HepG2 (cell line): ENCODE measurements around the gene GRAMD2A. TPM values are rescaled to one million over a fixed set of nuclear protein-coding genes. Genes with fewer than 3 reads are reported as not detected.

Experiments used
- AHR ChIP-seq: IDR thresholded peaks from 2 replicates; pipeline ENCODE4 v1.6.1; 2018; ENCODE audit warnings: missing genetic modification reagents, missing compliant biosample characterization
- ATF2 ChIP-seq: sonication (generic); formaldehyde crosslinking; IDR thresholded peaks from 2 replicates; pipeline ENCODE4 v1.4.0; 2020; ENCODE audit warnings: missing genetic modification reagents
- BCL6 ChIP-seq: IDR thresholded peaks from 2 replicates; pipeline ENCODE4 v1.6.1; 2016; ENCODE audit warnings: missing genetic modification reagents, missing compliant biosample characterization
- EP300 ChIP-seq, 3 experiments: sonication (generic) in 1 of 3; formaldehyde crosslinking in 1 of 3; IDR thresholded peaks; 2 replicates each; pipeline versions ENCODE4 v1.5.1 to v1.6.1; 2011 to 2020; ENCODE audit warnings: low read depth in 2 of 3, low read length in 2 of 3, borderline replicate concordance in 1 of 3, improper control_type of control experiment in 1 of 3, mild to moderate bottlenecking in 1 of 3, missing genetic modification reagents in 1 of 3, moderate library complexity in 1 of 3
- FOSL2 ChIP-seq: sonication (generic); formaldehyde crosslinking; IDR thresholded peaks from 2 replicates; pipeline ENCODE4 v1.4.0; 2020; ENCODE audit warnings: missing genetic modification reagents
- GABPA ChIP-seq, 2 experiments: IDR thresholded peaks; 2 replicates each; pipeline ENCODE4 v1.6.1; 2011 to 2016; ENCODE audit warnings: low read depth in 2 of 2, low read length in 1 of 2, missing biosample characterization in 1 of 2, missing genetic modification characterization in 1 of 2
- HNRNPLL ChIP-seq: fragments of 200-400 bp; formaldehyde crosslinking; IDR thresholded peaks from 2 replicates; pipeline ENCODE4 v1.6.1; 2017; ENCODE audit warnings: mild to moderate bottlenecking, low read depth, low read length; ENCODE audit not compliant: poor library complexity, severe bottlenecking
- KDM2A ChIP-seq: sonication (generic); formaldehyde crosslinking; IDR thresholded peaks from 2 replicates; pipeline ENCODE4 v1.4.0; 2020; ENCODE audit warnings: low read depth, missing genetic modification reagents, borderline replicate concordance
- MAFK ChIP-seq, 2 experiments: IDR thresholded peaks in 1 of 2; conservative IDR thresholded peaks in 1 of 2; 2 replicates each; pipeline ENCODE4 v1.6.1; 2011; ENCODE audit warnings: improper control_type of control experiment in 2 of 2, low read length in 2 of 2
- MXD4 ChIP-seq: IDR thresholded peaks from 2 replicates; pipeline ENCODE4 v1.6.1; 2016; ENCODE audit warnings: mild to moderate bottlenecking, missing biosample characterization, missing genetic modification reagents
- RAD21 ChIP-seq: fragments of 450-650 bp; formaldehyde crosslinking; IDR thresholded peaks from 2 replicates; pipeline ENCODE4 v1.5.0; 2020; ENCODE audit warnings: mild to moderate bottlenecking
- SKI ChIP-seq: fragments of 450-650 bp; IDR thresholded peaks from one replicate; pipeline ENCODE4 v1.6.1; 2018; ENCODE audit warnings: mild to moderate bottlenecking; ENCODE audit not compliant: partially characterized antibody
- polyA plus RNA-seq, 8 experiments: library from polyadenylated mRNA; depleted of rRNA in 3 of 8; stranded (reverse) in 7 of 8; unstranded in 1 of 8; fragments of >200 nt; fragmentation: Illumina TruSeq in 4 of 8; extraction: Trizol in 4 of 8; gene quantifications; 2 replicates each; pipeline versions ENCODE4 v1.2.1 to v1.2.3, GENCODE V29; 2011 to 2016; ENCODE audit warnings: low read depth in 4 of 8, missing spikeins in 1 of 8, mixed read lengths in 1 of 8; ENCODE audit not compliant: insufficient read depth in 1 of 8
- total RNA-seq, 5 experiments: library from RNA; depleted of rRNA; stranded (reverse); fragments of >200 nt; fragmentation: Illumina TruSeq; extraction: Trizol; gene quantifications; 2 replicates each; pipeline ENCODE4 v1.2.3, GENCODE V29; 2016; ENCODE audit warnings: low read depth in 1 of 5

The GRAMD2A gene
- total and polyA plus RNA-seq, 2 of the 13 experiments (the other 11 are each of a cell fraction or from before 2014, with no cell fraction given) = 0.04 TPM; not detected in 1

GRCh38 chr15:72184165-72184811 is 13.3 kb downstream of the GRAMD2A start (continued):
- no peak for TF ChIP-seq ATF2 (CRISPR knock-in tag)
- TF ChIP-seq EP300 (IDR thresholded peaks at IDR 0.05; ENCODE audit: low read depth in 2 of 2, low read length in 2 of 2) = peak in 1 of 2 experiments; percentile 17; a peak in 1 of 4 replicates
- no peak for TF ChIP-seq EP300 (CRISPR knock-in tag; IDR thresholded peaks at IDR 0.05; ENCODE audit: borderline replicate concordance)
- TF ChIP-seq KDM2A (CRISPR knock-in tag) = 0 out of 2 replicates have a peak, but pooled peaks have one; percentile 20
- TF ChIP-seq BCL6 (CRISPR knock-in tag) = peak; percentile 31; the same call in 1 of the 2 replicates
- TF ChIP-seq MXD4 = no peak
- TF ChIP-seq HNRNPLL = peak; percentile 44
- TF ChIP-seq AHR (CRISPR knock-in tag) = no peak
- TF ChIP-seq FOSL2 (CRISPR knock-in tag) = no peak
- peak; percentile 11 for TF ChIP-seq SKI
- TF ChIP-seq RAD21 (CRISPR knock-in tag) = 0 out of 2 replicates have a peak, but pooled peaks have one; percentile 12
- no peak for TF ChIP-seq GABPA (IDR thresholded peaks at IDR 0.05; ENCODE audit: low read depth, low read length)
- no peak for TF ChIP-seq GABPA (CRISPR knock-in tag; IDR thresholded peaks at IDR 0.05; ENCODE audit: low read depth)
- TF ChIP-seq MAFK (conservative IDR thresholded peaks at IDR 0.05 in 1 of 2, IDR thresholded peaks at IDR 0.05 in 1 of 2; ENCODE audit: low read length in 2 of 2) = no peak
